ENCODE measurements around the gene SLC35F4. TPM values are rescaled to one million over a fixed set of nuclear protein-coding genes. Genes with fewer than 3 reads are reported as not detected.

The SLC35F4 gene
- polyA plus RNA-seq, 1 donor (not counting 4 experiments of a cell fraction or from before 2014, with no cell fraction given), result not detected

- Histone ChIP-seq H3K36me3 (ENCODE audit: control insufficient read depth in 2 of 2, extremely low read depth in 1 of 2, insufficient read depth in 2 of 2, low read length in 2 of 2) (no peaks in the 10 kb centered on the region), H3K4me1 (ENCODE audit: control insufficient read depth, extremely low read depth, insufficient read depth, low read length) (no peaks in the 10 kb centered on the region), H3K4me2 (ENCODE audit: control insufficient read depth, extremely low read depth, insufficient read depth, low read depth, low read length) (no peak overlapping the region), H4K20me1 (ENCODE audit: control insufficient read depth, extremely low read depth, insufficient read depth, low read length) (no peaks in the 10 kb centered on the region), H3K9ac (ENCODE audit: control insufficient read depth, extremely low read depth, insufficient read depth, low read length) (no peak overlapping the region), H3K9me3 (ENCODE audit: control insufficient read depth, low read depth, low read length) (no peaks in the 10 kb centered on the region), H3K9me1 (ENCODE audit: control insufficient read depth, extremely low read depth, insufficient read depth, low read length) (no peaks in the 10 kb centered on the region), H3K4me3 (ENCODE audit: control insufficient read depth in 2 of 3, extremely low read depth in 1 of 3, insufficient read depth in 2 of 3, low read depth in 1 of 3, low read length in 3 of 3) (no peak overlapping the region), H2AFZ (ENCODE audit: control insufficient read depth, low read length) (no peak overlapping the region), H3K79me2 (ENCODE audit: control insufficient read depth, insufficient read depth, low read length) (no peaks in the 10 kb centered on the region), H3K27me3 (ENCODE audit: control insufficient read depth, extremely low read depth, insufficient read depth, low read length) (no peaks in the 10 kb centered on the region), H3K27ac (ENCODE audit: control insufficient read depth, insufficient read depth, low read length) (no peak overlapping the region)
- FAIRE-seq, result no peak
- TF ChIP-seq CTCF (optimal IDR thresholded peaks at IDR 0.05 in 1 of 3, IDR thresholded peaks at IDR 0.05 in 1 of 3, conservative IDR thresholded peaks at IDR 0.05 in 1 of 3; ENCODE audit: extremely low read depth in 1 of 3, insufficient read depth in 2 of 3, low read length in 3 of 3), result no peak
- TF ChIP-seq EZH2 (IDR thresholded peaks at IDR 0.05; ENCODE audit: low read length), result no peak
- DNase-seq (ENCODE audit: low read depth, low spot score), result no peak
- dilution Hi-C loops (cut with MboI; ENCODE audit: extremely low pct_ligation_motif_present, low sequenced_read_pairs), result no loop called here
These were observed 94.1 kb downstream of the SLC35F4 start for GRCh38 chr14:57771801-57772200.

- Histone ChIP-seq H2AFZ (ENCODE audit: control insufficient read depth, low read length) (no peak overlapping the region), H3K4me2 (ENCODE audit: control insufficient read depth, extremely low read depth, insufficient read depth, low read depth, low read length) (no peak overlapping the region), H3K4me3 (ENCODE audit: control insufficient read depth in 2 of 3, extremely low read depth in 1 of 3, insufficient read depth in 2 of 3, low read depth in 1 of 3, low read length in 3 of 3) (no peak overlapping the region), H3K4me1 (ENCODE audit: control insufficient read depth, extremely low read depth, insufficient read depth, low read length) (no peaks in the 10 kb centered on the region), H3K36me3 (ENCODE audit: control insufficient read depth in 2 of 2, extremely low read depth in 1 of 2, insufficient read depth in 2 of 2, low read length in 2 of 2) (no peaks in the 10 kb centered on the region), H3K27me3 (ENCODE audit: control insufficient read depth, extremely low read depth, insufficient read depth, low read length) (no peaks in the 10 kb centered on the region), H3K79me2 (ENCODE audit: control insufficient read depth, insufficient read depth, low read length) (no peaks in the 10 kb centered on the region), H4K20me1 (ENCODE audit: control insufficient read depth, extremely low read depth, insufficient read depth, low read length) (no peaks in the 10 kb centered on the region), H3K9me3 (ENCODE audit: control insufficient read depth, low read depth, low read length) (no peaks in the 10 kb centered on the region), H3K9me1 (ENCODE audit: control insufficient read depth, extremely low read depth, insufficient read depth, low read length) (no peaks in the 10 kb centered on the region), H3K27ac (ENCODE audit: control insufficient read depth, insufficient read depth, low read length) (no peak overlapping the region), H3K9ac (ENCODE audit: control insufficient read depth, extremely low read depth, insufficient read depth, low read length) (no peak overlapping the region)
- FAIRE-seq (no peak), DNase-seq (ENCODE audit: low read depth, low spot score) (no peak)
- no peak for TF ChIP-seq CTCF (optimal IDR thresholded peaks at IDR 0.05 in 1 of 3, IDR thresholded peaks at IDR 0.05 in 1 of 3, conservative IDR thresholded peaks at IDR 0.05 in 1 of 3; ENCODE audit: extremely low read depth in 1 of 3, insufficient read depth in 2 of 3, low read length in 3 of 3)
- no peak for TF ChIP-seq EZH2 (IDR thresholded peaks at IDR 0.05; ENCODE audit: low read length)
- dilution Hi-C loops (cut with MboI; ENCODE audit: extremely low pct_ligation_motif_present, low sequenced_read_pairs), result no loop called here
These were observed 95.9 kb downstream of the SLC35F4 start for GRCh38 chr14:57769863-57770523.
